Measurements from ENCODE around the gene PDE1C. TPM values are rescaled to one million over a fixed set of nuclear protein-coding genes. Genes with fewer than 3 reads are reported as not detected.

Gene PDE1C
- total RNA-seq, 1 donor, result not detected

GRCh38 chr7:31935124-31936054 is 134.8 kb downstream of the PDE1C start:
- H3K4me1 ChIP-seq (ENCODE audit: insufficient read depth, low read length), result no peaks in the 10 kb centered on the region
- H3K9me3 ChIP-seq (ENCODE audit: low read depth, low read length), result no peaks in the 10 kb centered on the region
- H3K4me3 ChIP-seq (ENCODE audit: low read length), result no peak overlapping the region
- no peaks in the 10 kb centered on the region for H3K27me3 ChIP-seq (ENCODE audit: insufficient read depth, low read length)

- Histone ChIP-seq H3K27me3 (ENCODE audit: insufficient read depth, low read length) (no peaks in the 10 kb centered on the region), H3K4me1 (ENCODE audit: insufficient read depth, low read length) (no peaks in the 10 kb centered on the region), H3K9me3 (ENCODE audit: low read depth, low read length) (no peaks in the 10 kb centered on the region), H3K4me3 (ENCODE audit: low read length) (no peak overlapping the region)
These were observed 135.7 kb downstream of the PDE1C start for GRCh38 chr7:31934551-31934950.

DNA sequence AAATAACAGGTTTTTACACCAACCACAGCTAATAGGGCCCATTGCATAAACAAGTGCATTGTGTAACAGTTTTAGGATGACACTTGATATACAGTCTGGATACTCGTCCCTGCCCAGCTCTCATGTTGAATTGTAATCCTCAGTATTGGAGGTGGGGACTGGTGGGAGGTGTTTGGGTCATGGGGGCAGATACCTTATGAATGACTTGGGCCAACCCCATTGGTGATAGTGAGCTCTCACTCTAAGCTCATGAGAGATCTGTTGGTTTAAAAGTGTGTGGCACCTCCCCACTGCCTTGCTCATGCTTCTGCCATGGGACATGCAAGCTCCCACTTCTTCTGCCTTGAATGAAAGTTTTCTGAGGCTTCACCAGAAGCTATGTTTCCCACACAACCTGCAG is 136.7 kb downstream of the PDE1C start:
- H3K27me3 ChIP-seq (ENCODE audit: insufficient read depth, low read length), result no peaks in the 10 kb centered on the region
- no peak overlapping the region for H3K4me3 ChIP-seq (ENCODE audit: low read length)
- no peaks in the 10 kb centered on the region for H3K4me1 ChIP-seq (ENCODE audit: insufficient read depth, low read length)
- no peaks in the 10 kb centered on the region for H3K9me3 ChIP-seq (ENCODE audit: low read depth, low read length)

GRCh38 chr7:31926991-31927584 is 143.1 kb downstream of the PDE1C start:
- Histone ChIP-seq H3K4me1 (ENCODE audit: insufficient read depth, low read length) (no peaks in the 10 kb centered on the region), H3K9me3 (ENCODE audit: low read depth, low read length) (no peaks in the 10 kb centered on the region), H3K4me3 (ENCODE audit: low read length) (no peak overlapping the region), H3K27me3 (ENCODE audit: insufficient read depth, low read length) (no peaks in the 10 kb centered on the region)

GRCh38 chr7:31925753-31926454 is 144.3 kb downstream of the PDE1C start:
- H3K4me1 ChIP-seq (ENCODE audit: insufficient read depth, low read length), result no peaks in the 10 kb centered on the region
- no peaks in the 10 kb centered on the region for H3K27me3 ChIP-seq (ENCODE audit: insufficient read depth, low read length)
- no peaks in the 10 kb centered on the region for H3K9me3 ChIP-seq (ENCODE audit: low read depth, low read length)
- no peak overlapping the region for H3K4me3 ChIP-seq (ENCODE audit: low read length)

DNA sequence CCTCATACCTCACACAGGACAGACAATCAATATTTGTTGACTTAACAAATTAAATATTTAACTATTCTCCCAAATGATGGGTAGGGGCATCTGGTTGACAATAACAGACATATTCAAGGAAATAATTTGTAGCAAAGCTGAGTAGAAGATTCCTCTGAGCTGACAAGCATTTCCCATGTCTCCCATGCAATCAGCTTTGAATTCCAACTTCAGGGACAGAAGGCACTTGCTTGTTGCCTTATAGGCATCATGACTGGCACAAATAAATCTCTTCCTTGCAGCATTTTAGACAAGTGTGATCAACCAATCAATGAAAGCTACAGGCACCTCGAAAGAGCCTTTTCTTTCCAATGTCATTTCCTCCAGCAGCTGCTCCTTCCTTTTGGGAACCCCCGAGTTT is 146.0 kb downstream of the PDE1C start:
- H3K9me3 ChIP-seq (ENCODE audit: low read depth, low read length), result no peaks in the 10 kb centered on the region
- H3K27me3 ChIP-seq (ENCODE audit: insufficient read depth, low read length), result no peaks in the 10 kb centered on the region
- no peaks in the 10 kb centered on the region for H3K4me1 ChIP-seq (ENCODE audit: insufficient read depth, low read length)
- H3K4me3 ChIP-seq (ENCODE audit: low read length), result no peak overlapping the region

DNA sequence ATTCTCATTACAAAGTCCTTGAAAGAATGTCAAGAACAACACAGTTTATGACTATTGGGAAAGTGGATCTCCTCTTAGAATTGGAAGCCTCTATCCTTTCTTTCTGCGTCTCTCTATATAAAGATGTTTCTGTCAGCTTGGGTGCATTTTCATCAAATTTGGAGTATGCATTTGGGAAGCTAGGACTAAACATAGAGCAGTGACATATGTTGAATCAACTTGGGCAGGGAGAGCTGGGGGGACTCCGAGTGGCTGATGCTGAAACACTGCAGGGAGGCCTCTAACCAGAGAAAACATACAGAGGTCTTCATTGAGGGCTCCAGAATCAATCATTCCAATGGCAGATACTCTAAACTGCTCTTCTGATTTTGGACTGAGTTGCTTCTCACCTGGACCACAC is 147.4 kb downstream of the PDE1C start:
- Histone ChIP-seq H3K4me3 (ENCODE audit: low read length) (no peak overlapping the region), H3K9me3 (ENCODE audit: low read depth, low read length) (no peaks in the 10 kb centered on the region), H3K4me1 (ENCODE audit: insufficient read depth, low read length) (no peaks in the 10 kb centered on the region), H3K27me3 (ENCODE audit: insufficient read depth, low read length) (no peaks in the 10 kb centered on the region)

- H3K4me1 ChIP-seq (ENCODE audit: insufficient read depth, low read length), result no peaks in the 10 kb centered on the region
- no peak overlapping the region for H3K4me3 ChIP-seq (ENCODE audit: low read length)
- no peaks in the 10 kb centered on the region for H3K9me3 ChIP-seq (ENCODE audit: low read depth, low read length)
- no peaks in the 10 kb centered on the region for H3K27me3 ChIP-seq (ENCODE audit: insufficient read depth, low read length)
These were observed 149.2 kb downstream of the PDE1C start for GRCh38 chr7:31921047-31921446.

- no peaks in the 10 kb centered on the region for H3K9me3 ChIP-seq (ENCODE audit: low read depth, low read length)
- H3K4me1 ChIP-seq (ENCODE audit: insufficient read depth, low read length), result no peaks in the 10 kb centered on the region
- H3K4me3 ChIP-seq (ENCODE audit: low read length), result no peak overlapping the region
- H3K27me3 ChIP-seq (ENCODE audit: insufficient read depth, low read length), result no peaks in the 10 kb centered on the region
These were observed 150.4 kb downstream of the PDE1C start for GRCh38 chr7:31919678-31920369.

DNA sequence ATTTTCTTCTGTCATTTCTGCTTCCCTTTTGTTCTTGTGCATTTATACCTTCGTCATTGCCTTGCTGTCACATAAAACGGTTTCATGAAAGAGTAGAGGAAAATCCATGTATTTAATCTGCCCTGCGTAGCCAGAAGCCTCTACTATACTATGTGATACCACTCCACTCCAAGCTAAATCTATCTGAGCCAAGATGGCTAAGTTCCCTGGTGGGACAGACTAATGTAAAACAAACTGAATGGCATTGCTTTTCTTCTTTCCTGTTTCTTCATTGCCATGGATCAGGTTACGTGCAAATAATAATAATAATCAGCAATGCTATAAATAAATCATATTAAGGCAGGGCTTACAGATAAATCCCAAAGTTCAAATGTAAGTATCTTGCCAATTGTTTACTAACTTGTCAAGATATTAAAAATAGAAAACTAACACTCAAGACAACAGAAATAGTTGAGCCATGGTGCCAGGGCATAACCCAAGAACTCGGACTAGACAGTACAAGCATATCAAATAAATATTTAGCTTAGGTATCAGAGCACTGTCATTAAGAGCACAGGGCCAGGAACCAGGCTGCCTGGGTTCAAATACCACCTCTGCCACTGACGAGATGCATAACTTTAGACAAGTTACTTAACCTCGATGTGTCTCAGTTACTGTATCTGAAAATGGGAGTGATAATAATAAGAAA is 151.4 kb downstream of the PDE1C start:
- no peaks in the 10 kb centered on the region for H3K9me3 ChIP-seq (ENCODE audit: low read depth, low read length)
- no peaks in the 10 kb centered on the region for H3K4me1 ChIP-seq (ENCODE audit: insufficient read depth, low read length)
- H3K27me3 ChIP-seq (ENCODE audit: insufficient read depth, low read length), result no peaks in the 10 kb centered on the region
- no peak overlapping the region for H3K4me3 ChIP-seq (ENCODE audit: low read length)

DNA sequence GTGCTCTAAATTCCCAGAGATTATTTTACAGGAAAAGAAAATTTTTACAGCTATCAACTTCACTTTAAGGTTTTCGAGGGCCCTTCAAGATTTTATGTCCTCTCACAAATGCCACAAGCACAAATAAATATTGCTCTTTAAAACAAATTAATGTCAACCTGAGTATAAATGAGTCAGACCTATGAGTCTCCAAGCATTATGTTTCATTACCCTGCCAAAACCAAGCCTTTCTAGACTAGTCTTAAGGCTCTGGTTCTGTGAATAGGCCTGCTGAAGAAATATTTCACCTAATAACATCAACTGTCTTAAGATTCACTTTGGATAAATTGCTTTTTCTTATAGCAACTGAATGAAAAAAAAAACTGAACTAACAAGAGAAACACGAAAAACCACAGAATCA is 153.0 kb downstream of the PDE1C start:
- no peaks in the 10 kb centered on the region for H3K9me3 ChIP-seq (ENCODE audit: low read depth, low read length)
- no peaks in the 10 kb centered on the region for H3K4me1 ChIP-seq (ENCODE audit: insufficient read depth, low read length)
- H3K27me3 ChIP-seq (ENCODE audit: insufficient read depth, low read length), result no peaks in the 10 kb centered on the region
- no peak overlapping the region for H3K4me3 ChIP-seq (ENCODE audit: low read length)

DNA sequence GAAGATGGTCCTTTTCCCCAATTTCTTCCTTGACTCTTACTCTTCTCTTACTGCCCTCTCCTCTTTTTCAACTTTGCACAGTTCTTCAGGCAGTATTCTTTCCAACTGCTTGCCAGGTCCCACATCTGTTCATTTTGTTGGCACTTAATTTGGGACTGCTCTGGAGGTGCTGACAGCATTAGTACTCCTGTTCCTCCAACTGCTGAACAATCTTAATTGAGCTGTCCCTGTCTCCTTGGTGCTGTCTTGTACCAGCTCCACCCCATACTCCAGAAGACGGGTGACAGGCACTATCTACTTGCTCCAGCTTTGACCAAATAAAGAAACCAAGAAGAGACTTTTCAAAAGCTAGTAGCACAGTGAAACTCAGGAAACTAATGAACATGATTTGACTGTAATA is 160.0 kb downstream of the PDE1C start:
- H3K4me1 ChIP-seq (ENCODE audit: insufficient read depth, low read length), result no peaks in the 10 kb centered on the region
- no peaks in the 10 kb centered on the region for H3K27me3 ChIP-seq (ENCODE audit: insufficient read depth, low read length)
- H3K9me3 ChIP-seq (ENCODE audit: low read depth, low read length), result no peaks in the 10 kb centered on the region
- H3K4me3 ChIP-seq (ENCODE audit: low read length), result no peak overlapping the region

- no peaks in the 10 kb centered on the region for H3K9me3 ChIP-seq (ENCODE audit: low read depth, low read length)
- H3K4me1 ChIP-seq (ENCODE audit: insufficient read depth, low read length), result no peaks in the 10 kb centered on the region
- no peaks in the 10 kb centered on the region for H3K27me3 ChIP-seq (ENCODE audit: insufficient read depth, low read length)
- H3K4me3 ChIP-seq (ENCODE audit: low read length), result no peak overlapping the region
These were observed 163.6 kb downstream of the PDE1C start for GRCh38 chr7:31906479-31907171.

GRCh38 chr7:31903962-31904361 is 166.2 kb downstream of the PDE1C start:
- no peaks in the 10 kb centered on the region for H3K27me3 ChIP-seq (ENCODE audit: insufficient read depth, low read length)

More at GRCh38 chr7:31903962-31904361, 166.2 kb downstream of the PDE1C start:
- Histone ChIP-seq H3K4me3 (ENCODE audit: low read length) (no peak overlapping the region), H3K9me3 (ENCODE audit: low read depth, low read length) (no peaks in the 10 kb centered on the region), H3K4me1 (ENCODE audit: insufficient read depth, low read length) (no peaks in the 10 kb centered on the region)

Data from mononuclear cell (primary cell).